ENCODE results near the gene TCF7L1.

- TF ChIP-seq CTCF (IDR thresholded peaks at IDR 0.05 in 4 of 5, conservative IDR thresholded peaks at IDR 0.05 in 1 of 5) (no peak), POLR2A (IDR thresholded peaks at IDR 0.05) (no peak)
Measured at GRCh38 chr2:85154048-85154753, 21.0 kb downstream of the TCF7L1 start.
